ENCODE data around the gene PTPRD.
"Not testable (repeated sequence)": the region's sequence is repeated elsewhere in the genome, so short reads cannot be mapped to it uniquely, and the experiment has no call there.

Gene PTPRD

GRCh38 chr9:8708728-8709127 lies 1904.1 kb downstream of the PTPRD start:
- DNase-seq (ENCODE audit: low read depth in 2 of 2, low spot score in 1 of 2): no peak

GRCh38 chr9:8706998-8707397 lies 1905.8 kb downstream of the PTPRD start:
- DNase-seq (ENCODE audit: low read depth in 2 of 2, low spot score in 1 of 2): no peak

GRCh38 chr9:8706531-8706930 lies 1906.3 kb downstream of the PTPRD start:
- DNase-seq (ENCODE audit: low read depth in 2 of 2, low spot score in 1 of 2): no peak

- no peak for DNase-seq (ENCODE audit: low read depth in 2 of 2, low spot score in 1 of 2)
Observed at GRCh38 chr9:8705861-8706260, 1906.9 kb downstream of the PTPRD start.

GRCh38 chr9:8703904-8704303 lies 1908.9 kb downstream of the PTPRD start:
- no peak for DNase-seq (ENCODE audit: low read depth in 2 of 2, low spot score in 1 of 2)

- DNase-seq (ENCODE audit: low read depth in 2 of 2, low spot score in 1 of 2): no peak
Observed at GRCh38 chr9:8701904-8702303, 1910.9 kb downstream of the PTPRD start.

GRCh38 chr9:8697565-8697964 lies 1915.2 kb downstream of the PTPRD start:
- not testable (repeated sequence) for DNase-seq (ENCODE audit: low read depth in 2 of 2, low spot score in 1 of 2)

GRCh38 chr9:8696516-8696915 lies 1916.3 kb downstream of the PTPRD start:
- no peak for DNase-seq (ENCODE audit: low read depth in 2 of 2, low spot score in 1 of 2)

GRCh38 chr9:8694983-8695588 lies 1917.7 kb downstream of the PTPRD start:
- no peak for DNase-seq (ENCODE audit: low read depth in 2 of 2, low spot score in 1 of 2)

- DNase-seq (ENCODE audit: low read depth in 2 of 2, low spot score in 1 of 2): no peak
Observed at GRCh38 chr9:8693464-8693863, 1919.3 kb downstream of the PTPRD start.

- DNase-seq (ENCODE audit: low read depth in 2 of 2, low spot score in 1 of 2): no peak
Observed at GRCh38 chr9:8686516-8686915, 1926.3 kb downstream of the PTPRD start.

- DNase-seq (ENCODE audit: low read depth in 2 of 2, low spot score in 1 of 2): no peak
Observed at GRCh38 chr9:8685825-8686224, 1927.0 kb downstream of the PTPRD start.

- no peak for DNase-seq (ENCODE audit: low read depth in 2 of 2, low spot score in 1 of 2)
Observed at GRCh38 chr9:8684978-8685708, 1927.7 kb downstream of the PTPRD start.

- DNase-seq (ENCODE audit: low read depth in 2 of 2, low spot score in 1 of 2): no peak
Observed at GRCh38 chr9:8683496-8683895, 1929.3 kb downstream of the PTPRD start.

- DNase-seq (ENCODE audit: low read depth in 2 of 2, low spot score in 1 of 2): no peak
Observed at GRCh38 chr9:8680658-8681057, 1932.1 kb downstream of the PTPRD start.

GRCh38 chr9:8680157-8680556 lies 1932.6 kb downstream of the PTPRD start:
- no peak for DNase-seq (ENCODE audit: low read depth in 2 of 2, low spot score in 1 of 2)

GRCh38 chr9:8679371-8679822 lies 1933.4 kb downstream of the PTPRD start:
- no peak for DNase-seq (ENCODE audit: low read depth in 2 of 2, low spot score in 1 of 2)

- DNase-seq (ENCODE audit: low read depth in 2 of 2, low spot score in 1 of 2): no peak
Observed at GRCh38 chr9:8677741-8678140, 1935.1 kb downstream of the PTPRD start.

- no peak for DNase-seq (ENCODE audit: low read depth in 2 of 2, low spot score in 1 of 2)
Observed at GRCh38 chr9:8674536-8674935, 1938.3 kb downstream of the PTPRD start.

- no peak for DNase-seq (ENCODE audit: low read depth in 2 of 2, low spot score in 1 of 2)
Observed at GRCh38 chr9:8673830-8674229, 1939.0 kb downstream of the PTPRD start.

GRCh38 chr9:8670751-8671150 lies 1942.1 kb downstream of the PTPRD start:
- no peak for DNase-seq (ENCODE audit: low read depth in 2 of 2, low spot score in 1 of 2)

- no peak for DNase-seq (ENCODE audit: low read depth in 2 of 2, low spot score in 1 of 2)
Observed at GRCh38 chr9:8668751-8669150, 1944.1 kb downstream of the PTPRD start.

GRCh38 chr9:8668231-8668630 lies 1944.6 kb downstream of the PTPRD start:
- no peak for DNase-seq (ENCODE audit: low read depth in 2 of 2, low spot score in 1 of 2)

Measured in stimulated activated CD8-positive, alpha-beta memory T cell treated with anti-CD3 and anti-CD28 coated beads, Interleukin-4, amount 100 ng/mL, for 1 hour (primary cell).